ENCODE results near the gene PHF2.

DNA sequence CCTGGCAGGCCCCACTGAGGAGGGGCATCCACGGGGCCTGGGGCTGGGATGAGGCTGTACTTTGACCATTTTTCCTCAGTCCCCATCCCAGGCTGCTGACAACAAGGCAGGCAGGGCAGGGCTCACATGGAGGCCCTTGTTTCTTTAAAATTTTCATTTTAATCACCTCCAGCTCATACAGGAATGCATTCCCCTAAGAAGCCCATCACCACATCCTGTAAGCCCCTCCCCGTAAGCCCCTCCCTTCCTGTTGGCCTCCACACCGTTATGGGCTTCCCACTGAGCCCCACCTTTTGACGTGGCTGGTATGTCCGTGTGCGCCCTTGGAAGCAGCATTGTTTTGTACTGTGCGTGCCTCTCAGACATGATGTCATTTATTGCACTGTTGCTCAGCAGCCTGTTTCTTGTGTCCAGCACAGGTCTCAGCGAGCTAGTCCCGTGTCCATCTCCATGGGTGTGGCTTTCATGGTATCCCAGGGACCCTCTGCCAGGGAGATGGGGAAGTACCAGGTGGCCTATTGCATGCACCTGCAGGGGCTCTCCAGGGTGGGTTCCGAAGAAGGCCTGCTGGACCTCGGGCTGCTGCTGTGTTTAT, 22.4 kb downstream of the PHF2 start:
- TF ChIP-seq POLR2A (IDR thresholded peaks at IDR 0.05; ENCODE audit: low read depth, low read length) (no peak), POLR2AphosphoS5 (IDR thresholded peaks at IDR 0.05; ENCODE audit: low read depth, low read length) (no peak)

Measured in GM12892 (cell line).